Choroid plexus epithelial cell (primary cell): ENCODE data around the gene RBM33.

Source experiments
- DNase-seq: peaks from one replicate; pipeline ENCODE4 v3.0.0-alpha.2; 2010; ENCODE audit warnings: low read depth
- H3K4me3 ChIP-seq: 2 replicates; pipeline ENCODE4 v1.5.1; 2011; ENCODE audit warnings: low read depth, mild to moderate bottlenecking, control low read depth, low read length, moderate library complexity
- CTCF ChIP-seq: conservative IDR thresholded peaks from 2 replicates; pipeline ENCODE4 v1.5.1; 2011; ENCODE audit warnings: low read depth, mild to moderate bottlenecking, control low read depth, inconsistent platforms, low read length, moderate library complexity

The RBM33 gene

DNA sequence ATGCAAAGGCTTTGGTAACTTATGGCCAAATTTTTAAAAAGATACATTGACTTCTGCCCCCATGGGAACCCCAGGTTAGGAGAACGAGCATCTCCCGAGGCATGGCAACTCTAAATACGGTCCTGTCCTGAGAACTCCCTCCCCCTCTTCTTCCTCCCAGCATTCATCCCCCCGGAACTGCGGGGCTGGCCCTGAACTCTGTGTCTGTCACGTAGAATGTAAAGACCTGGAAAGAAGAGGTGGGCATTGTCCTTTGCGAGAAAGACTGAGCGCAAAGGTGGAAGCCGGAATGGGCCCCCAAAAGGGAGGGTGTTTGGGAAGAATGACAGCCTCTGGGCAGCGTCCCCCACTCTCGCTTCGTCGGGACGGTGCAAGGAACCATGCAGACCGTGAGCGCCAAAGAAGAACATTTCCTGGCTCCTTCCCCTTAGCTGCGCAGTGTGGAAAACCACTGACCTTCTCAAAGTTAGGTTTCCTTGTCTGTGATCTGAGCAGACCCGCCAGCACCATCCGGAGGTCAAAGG, 146.8 kb downstream of the RBM33 start:
- no peak for DNase-seq
- no peak for TF ChIP-seq CTCF
- H3K4me3 ChIP-seq, result no peak overlapping the region

- DNase-seq, result no peak
- no peak for TF ChIP-seq CTCF
- no peak overlapping the region for H3K4me3 ChIP-seq
Measured at GRCh38 chr7:155791836-155792235, 147.4 kb downstream of the RBM33 start.

DNA sequence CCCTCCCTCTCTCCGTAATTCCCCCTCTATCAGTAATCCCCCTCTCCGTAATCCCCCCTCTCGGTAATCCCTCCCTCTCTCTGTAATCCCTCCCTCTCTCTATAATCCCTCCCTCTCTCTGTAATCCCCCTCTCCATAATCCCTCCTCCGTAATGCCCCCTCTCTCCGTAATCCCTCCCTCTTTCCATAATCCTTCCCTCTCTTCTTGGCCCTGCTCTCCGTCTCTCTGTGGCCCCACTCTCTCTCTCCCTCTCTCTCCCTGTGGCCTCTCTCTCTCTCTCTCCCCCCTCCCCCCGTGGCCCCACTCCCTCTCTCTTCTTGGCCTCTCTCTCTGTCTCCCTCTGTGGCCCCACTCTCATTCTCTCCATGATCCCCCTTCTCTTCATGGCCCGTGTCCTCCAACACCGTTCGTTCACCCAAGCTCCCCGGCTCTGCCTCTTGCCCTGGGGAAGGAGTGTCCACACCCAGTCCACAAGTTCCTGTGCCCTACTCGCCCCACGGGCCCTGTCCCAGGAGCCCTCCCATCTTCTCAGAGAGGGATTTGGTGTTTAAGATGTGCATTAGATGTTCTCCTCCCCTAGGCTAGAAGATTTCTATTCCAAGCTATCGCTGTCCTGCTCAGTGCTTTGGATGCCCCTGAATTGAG, 148.0 kb downstream of the RBM33 start:
- no peak for DNase-seq
- no peak for TF ChIP-seq CTCF
- no peak overlapping the region for H3K4me3 ChIP-seq

DNA sequence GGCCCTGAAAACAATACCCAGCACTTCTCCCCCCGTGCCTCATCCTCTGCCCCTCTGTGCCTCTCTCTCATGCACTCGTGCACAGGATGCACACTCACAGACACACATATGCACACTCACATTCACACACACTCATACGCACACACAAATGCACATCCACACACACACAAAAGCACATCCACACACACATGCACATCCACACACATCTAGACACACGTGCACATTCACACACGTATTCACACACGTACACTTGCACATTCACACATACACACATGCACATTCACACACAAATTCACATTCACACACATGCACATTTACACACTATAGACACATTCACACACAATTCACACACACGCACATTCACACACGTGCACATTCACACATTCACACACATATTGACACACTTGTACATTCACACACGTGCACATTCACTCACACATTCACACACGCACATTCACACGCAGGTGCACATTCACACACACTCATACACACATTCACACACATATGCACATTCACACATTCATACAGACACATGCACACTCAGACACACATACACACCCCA, 148.6 kb downstream of the RBM33 start:
- no peak for TF ChIP-seq CTCF
- no peak overlapping the region for H3K4me3 ChIP-seq
- no peak for DNase-seq

DNA sequence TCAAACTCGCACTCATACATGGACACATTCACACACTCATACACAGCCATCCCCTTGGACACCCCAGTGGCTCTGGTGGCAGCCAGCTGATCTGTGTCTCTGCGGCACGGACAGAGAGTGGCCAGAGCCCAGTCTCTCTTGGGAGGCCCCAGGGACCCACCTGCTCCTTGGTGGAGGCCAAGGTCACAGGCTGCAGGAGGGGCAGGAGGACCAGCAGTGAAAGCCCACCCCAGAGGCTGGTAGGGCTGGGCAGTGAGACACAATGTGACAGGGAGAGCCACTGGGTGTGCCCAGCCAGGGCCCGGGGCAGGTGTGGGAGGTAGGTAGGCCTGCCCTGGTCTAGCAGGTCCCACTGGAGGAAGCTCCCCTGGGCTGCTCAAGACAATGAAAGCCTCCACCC, 149.3 kb downstream of the RBM33 start:
- TF ChIP-seq CTCF, result no peak
- H3K4me3 ChIP-seq, result no peak overlapping the region
- no peak for DNase-seq

DNA sequence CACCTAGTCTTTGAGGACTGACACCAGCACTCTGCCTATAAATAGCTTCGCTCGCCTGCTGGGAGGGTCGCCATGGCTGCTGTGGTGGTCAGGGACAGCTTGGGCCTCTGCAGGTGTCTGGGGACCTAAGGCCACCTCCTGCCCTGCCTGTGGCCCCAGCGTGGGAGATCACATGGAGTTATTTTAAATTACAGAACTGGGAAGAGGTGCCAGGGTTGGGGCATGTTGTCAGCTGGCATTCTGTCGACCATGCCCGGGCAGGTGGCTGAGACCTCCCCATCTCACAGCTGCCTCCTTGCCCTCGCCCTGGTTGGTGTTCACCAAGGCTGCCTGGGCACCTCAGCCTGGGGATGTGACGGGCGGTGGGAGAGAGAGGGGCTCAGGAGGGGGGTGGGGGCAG, 149.7 kb downstream of the RBM33 start:
- no peak for TF ChIP-seq CTCF
- DNase-seq, result no peak
- no peak overlapping the region for H3K4me3 ChIP-seq

DNA sequence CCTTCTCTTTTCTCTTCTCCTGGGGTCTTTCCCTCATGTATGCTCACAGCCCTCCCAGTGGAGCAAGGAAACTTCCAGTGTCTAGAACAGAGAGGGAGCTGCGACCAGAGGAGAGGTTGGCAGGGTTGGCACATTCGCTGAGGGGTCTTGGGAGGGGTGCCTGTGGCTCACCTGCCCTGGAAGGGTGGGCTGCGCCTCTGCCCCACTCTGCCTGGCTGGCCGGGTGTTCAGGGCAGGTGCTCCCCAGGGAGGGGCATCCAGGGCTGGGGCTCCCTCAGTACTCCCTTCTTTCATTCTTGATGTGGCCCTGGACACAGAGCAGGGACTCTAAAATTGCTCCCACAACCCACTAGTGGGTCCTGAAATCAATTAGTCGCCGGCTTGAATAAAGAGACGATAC, 150.9 kb downstream of the RBM33 start:
- H3K4me3 ChIP-seq, result no peak overlapping the region
- no peak for DNase-seq
- TF ChIP-seq CTCF, result no peak
